Neuronal stem cell (in vitro differentiated cells): ENCODE measurements around the gene FHL2.

Source experiments
- DNase-seq: peaks from one replicate; pipeline ENCODE4 v3.0.0-alpha.2; 2013; ENCODE audit warnings: low spot score
- H2AFZ ChIP-seq: one replicate; pipeline ENCODE4 v1.6.1; 2013; ENCODE audit warnings: mild to moderate bottlenecking, low read length, inconsistent platforms
- H2AK5ac ChIP-seq: 2 replicates; pipeline ENCODE4 v1.6.1; 2013; ENCODE audit warnings: low read depth, mild to moderate bottlenecking, inconsistent platforms, low read length, moderate library complexity, mixed read lengths
- H2BK120ac ChIP-seq: 2 replicates; pipeline ENCODE4 v1.6.1; 2013; ENCODE audit warnings: low read depth, mild to moderate bottlenecking, inconsistent platforms, low read length, moderate library complexity, mixed read lengths
- H2BK12ac ChIP-seq: one replicate; pipeline ENCODE4 v1.6.1; 2013; ENCODE audit warnings: low read length, inconsistent platforms
- H2BK15ac ChIP-seq: 2 replicates; pipeline ENCODE4 v1.6.1; 2013; ENCODE audit warnings: mild to moderate bottlenecking, low read length, inconsistent platforms, mixed read lengths
- H2BK5ac ChIP-seq: one replicate; pipeline ENCODE4 v1.6.1; 2013; ENCODE audit warnings: inconsistent platforms, mild to moderate bottlenecking, low read length, moderate library complexity
- H3K14ac ChIP-seq: one replicate; pipeline ENCODE4 v1.6.1; 2013; ENCODE audit warnings: low read length, inconsistent platforms
- H3K18ac ChIP-seq: 2 replicates; pipeline ENCODE4 v1.6.1; 2013; ENCODE audit warnings: low read length, inconsistent platforms
- H3K23ac ChIP-seq: 2 replicates; pipeline ENCODE4 v1.6.1; 2013; ENCODE audit warnings: low read depth, mild to moderate bottlenecking, mixed read lengths, low read length, inconsistent platforms; ENCODE audit not compliant: poor library complexity
- H3K27ac ChIP-seq: replicated peaks from 3 replicates; pipeline ENCODE4 v1.5.1; 2013; ENCODE audit warnings: low read length, inconsistent platforms
- H3K27me3 ChIP-seq, 3 experiments: 2 replicates each; pipeline ENCODE4 v1.6.1; 2013; ENCODE audit warnings: low read length in 3 of 3, mild to moderate bottlenecking in 2 of 3, inconsistent platforms in 1 of 3, low read depth in 1 of 3, mixed read lengths in 1 of 3, moderate library complexity in 1 of 3; ENCODE audit not compliant: control insufficient read depth in 3 of 3, insufficient read depth in 3 of 3
- H3K36me3 ChIP-seq, 2 donors: replicated peaks in 1 of 2; 2 replicates each; pipeline ENCODE4 v1.6.1; 2013; ENCODE audit warnings: low read length in 2 of 2; ENCODE audit not compliant: control insufficient read depth in 2 of 2, insufficient read depth in 2 of 2
- H3K4ac ChIP-seq: 2 replicates; pipeline ENCODE4 v1.6.1; 2013; ENCODE audit warnings: inconsistent platforms, mild to moderate bottlenecking, low read length, moderate library complexity
- H3K4me1 ChIP-seq, 2 donors: 1 replicate in 1 of 2; 2 replicates in 1 of 2; pipeline ENCODE4 v1.6.1; 2013; ENCODE audit warnings: low read length in 2 of 2, low read depth in 1 of 2; ENCODE audit not compliant: control insufficient read depth in 2 of 2, insufficient read depth in 1 of 2
- H3K4me2 ChIP-seq: one replicate; pipeline ENCODE4 v1.6.1; 2013; ENCODE audit warnings: mild to moderate bottlenecking, low read length, inconsistent platforms; ENCODE audit not compliant: insufficient read depth, poor library complexity, severe bottlenecking
- H3K4me3 ChIP-seq, 2 donors: 2 replicates each; pipeline ENCODE4 v1.5.1; 2013; ENCODE audit warnings: low read length in 2 of 2, mild to moderate bottlenecking in 2 of 2, inconsistent platforms in 1 of 2, moderate library complexity in 1 of 2
- H3K79me1 ChIP-seq: one replicate; pipeline ENCODE4 v1.6.1; 2013; ENCODE audit warnings: low read depth, mild to moderate bottlenecking, inconsistent platforms, low read length, moderate library complexity
- H3K9ac ChIP-seq: one replicate; pipeline ENCODE4 v1.6.1; 2013; ENCODE audit warnings: mild to moderate bottlenecking, low read depth, low read length, inconsistent platforms; ENCODE audit not compliant: poor library complexity
- H3K9me3 ChIP-seq, 2 donors: replicated peaks in 1 of 2; 2 replicates each; pipeline versions ENCODE3 to v1.6.1; 2013; ENCODE audit warnings: low read length in 2 of 2, mild to moderate bottlenecking in 2 of 2, inconsistent platforms in 1 of 2, low read depth in 1 of 2, mixed read lengths in 1 of 2, moderate library complexity in 1 of 2; ENCODE audit not compliant: control insufficient read depth in 2 of 2, insufficient read depth in 1 of 2
- H4K8ac ChIP-seq: one replicate; pipeline ENCODE4 v1.6.1; 2013; ENCODE audit warnings: low read depth, mild to moderate bottlenecking, inconsistent platforms, low read length, moderate library complexity
- H4K91ac ChIP-seq: one replicate; pipeline ENCODE4 v1.6.1; 2013; ENCODE audit warnings: low read length, low read depth, mild to moderate bottlenecking, inconsistent platforms; ENCODE audit not compliant: poor library complexity
- WGBS, 2 donors: extraction: QIAGEN DNeasy Blood & Tissue Kit; methylation state at CpG; one replicate each; pipeline ENCODE4 v1.1.7; 2013; ENCODE audit warnings: missing lambda C conversion rate in 2 of 2, mixed read lengths in 1 of 2; ENCODE audit not compliant: insufficient read length in 2 of 2, insufficient replicate concordance in 1 of 2; ENCODE audit errors: extremely low coverage in 2 of 2; 5-methylcytosine and 5-hydroxymethylcytosine counted together

Gene FHL2

DNA sequence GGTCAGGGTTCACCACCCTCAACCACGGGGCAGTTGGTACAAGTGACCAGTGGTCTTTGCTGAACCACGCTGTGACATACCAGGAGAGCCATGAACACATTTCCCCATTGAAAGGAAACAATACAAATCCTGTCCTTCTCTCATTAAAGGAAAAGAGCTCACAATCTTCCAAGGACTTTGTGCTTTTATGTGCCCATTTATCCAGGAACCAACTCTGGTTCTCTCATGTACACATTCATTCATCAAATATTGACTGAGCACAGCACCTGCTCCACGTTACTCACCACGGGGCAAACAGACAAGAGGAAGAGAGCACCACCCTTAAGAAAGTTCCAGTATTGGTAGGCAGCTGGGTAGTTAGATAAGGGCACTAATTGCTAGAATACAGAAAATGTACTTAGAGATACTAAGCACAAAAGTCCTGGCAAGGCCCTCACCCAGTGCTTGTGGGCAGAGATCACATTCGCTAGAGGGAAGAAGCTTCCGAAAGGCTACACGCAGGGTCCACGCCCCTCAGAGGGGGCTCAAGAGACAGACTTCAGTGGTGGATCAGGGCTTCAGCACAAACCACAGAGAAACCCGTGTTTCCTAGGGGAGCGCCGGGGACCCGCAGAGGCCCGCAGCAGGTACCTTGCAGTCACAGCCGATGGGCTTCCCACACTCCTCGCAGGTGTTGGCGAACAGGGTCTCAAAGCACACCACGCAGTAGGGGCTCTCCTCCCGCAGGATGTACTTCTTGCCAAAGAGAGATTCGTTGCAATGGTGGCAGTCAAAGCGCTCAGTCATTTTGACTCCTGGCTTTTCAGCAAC, 12.9 kb downstream of the FHL2 start:
- no peak overlapping the region for H3K14ac ChIP-seq
- H3K36me3 ChIP-seq, result peaks cover 3 to 56% of the 10 kb centered on the region in 2 donors
- H2BK120ac ChIP-seq, result no peak overlapping the region
- no peak overlapping the region for H3K23ac ChIP-seq
- no peak overlapping the region for H2AFZ ChIP-seq
- H3K4ac ChIP-seq, result no peak overlapping the region
- DNase-seq, result no peak
- H3K9me3 ChIP-seq, result no peaks in the 10 kb centered on the region
- H3K27me3 ChIP-seq, result no peaks in the 10 kb centered on the region
- H3K4me3 ChIP-seq, result no peak overlapping the region
- no peaks in the 10 kb centered on the region for H3K79me1 ChIP-seq
- no peak overlapping the region for H2AK5ac ChIP-seq
- H3K4me2 ChIP-seq, result no peak overlapping the region
- WGBS, 2 donors, result no CpG with 5 or more reads among the region's 20 CpGs
- H4K8ac ChIP-seq, result no peak overlapping the region
- H2BK15ac ChIP-seq, result no peak overlapping the region
- H3K9ac ChIP-seq, result no peak overlapping the region
- no peaks in the 10 kb centered on the region for H3K4me1 ChIP-seq
- H3K27ac ChIP-seq, result no peak overlapping the region
- H2BK12ac ChIP-seq, result no peak overlapping the region
- no peak overlapping the region for H2BK5ac ChIP-seq
- H3K18ac ChIP-seq, result no peak overlapping the region
- H4K91ac ChIP-seq, result no peak overlapping the region

DNA sequence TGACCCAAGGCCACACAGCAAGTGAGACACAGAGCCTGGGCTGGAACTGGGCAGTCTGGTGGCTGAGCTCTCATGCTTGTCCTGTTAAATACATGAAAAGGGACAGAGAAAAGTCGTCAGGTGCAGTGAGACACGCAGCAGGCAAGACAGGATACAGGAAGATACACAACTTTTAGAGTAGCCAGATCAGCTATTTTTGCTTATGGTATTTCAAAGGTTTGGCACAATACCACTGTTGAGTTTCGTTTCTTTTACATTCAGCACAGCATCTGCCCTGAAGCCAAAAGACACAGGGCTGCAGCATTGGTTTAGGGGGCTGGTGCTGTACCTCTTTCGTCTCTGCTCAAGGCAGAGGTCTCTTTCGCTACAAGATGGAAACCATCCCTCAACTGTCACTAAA, 14.0 kb downstream of the FHL2 start:
- Histone ChIP-seq H3K4me1 (no peaks in the 10 kb centered on the region), H2BK12ac (no peak overlapping the region), H3K14ac (no peak overlapping the region), H3K23ac (no peak overlapping the region), H2AFZ (no peak overlapping the region), H2BK120ac (no peak overlapping the region), H3K9ac (no peak overlapping the region), H4K91ac (no peak overlapping the region), H4K8ac (no peak overlapping the region), H3K79me1 (no peaks in the 10 kb centered on the region), H3K9me3 (no peaks in the 10 kb centered on the region), H3K4me2 (no peak overlapping the region), H3K4me3 (no peak overlapping the region), H3K4ac (no peak overlapping the region), H3K27ac (no peak overlapping the region), H2BK5ac (no peak overlapping the region), H3K36me3 (peaks cover 3 to 59% of the 10 kb centered on the region in 2 donors), H3K27me3 (no peaks in the 10 kb centered on the region), H3K18ac (no peak overlapping the region), H2BK15ac (no peak overlapping the region), H2AK5ac (no peak overlapping the region)
- no CpG with 5 or more reads among the region's 5 CpGs for WGBS, 2 donors
- no peak for DNase-seq

DNA sequence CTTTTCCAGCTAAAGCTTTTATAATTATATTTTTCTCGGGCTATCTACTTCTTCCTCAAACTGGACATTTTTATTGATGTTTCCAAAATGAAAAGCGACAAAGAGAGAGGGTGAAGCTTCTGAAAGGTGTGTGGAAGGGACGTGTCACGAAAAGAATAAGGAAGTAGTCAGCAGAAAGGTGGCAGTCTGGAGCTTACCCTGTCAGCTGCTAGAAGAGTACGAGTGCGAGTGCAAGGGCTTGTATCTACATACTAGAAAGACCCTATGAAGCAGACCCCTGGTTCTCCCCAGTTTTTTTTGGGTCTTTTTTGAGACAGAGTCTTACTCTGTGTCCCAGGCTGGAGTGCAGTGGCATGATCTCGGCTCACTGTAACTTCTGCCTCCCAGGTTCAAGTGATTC, 14.6 kb downstream of the FHL2 start:
- no peak overlapping the region for H3K4me2 ChIP-seq
- no peak overlapping the region for H3K23ac ChIP-seq
- H2BK120ac ChIP-seq, result no peak overlapping the region
- no peaks in the 10 kb centered on the region for H3K27me3 ChIP-seq
- peaks cover 3 to 60% of the 10 kb centered on the region in 2 donors for H3K36me3 ChIP-seq
- no peak overlapping the region for H2AFZ ChIP-seq
- H4K8ac ChIP-seq, result no peak overlapping the region
- H3K79me1 ChIP-seq, result no peaks in the 10 kb centered on the region
- no peak overlapping the region for H3K18ac ChIP-seq
- H3K4me3 ChIP-seq, result no peak overlapping the region
- H3K4ac ChIP-seq, result no peak overlapping the region
- H2AK5ac ChIP-seq, result no peak overlapping the region
- no peak overlapping the region for H2BK12ac ChIP-seq
- H2BK15ac ChIP-seq, result no peak overlapping the region
- no peak overlapping the region for H3K27ac ChIP-seq
- no peak overlapping the region for H3K14ac ChIP-seq
- no peak for DNase-seq
- H3K9me3 ChIP-seq, result no peaks in the 10 kb centered on the region
- no peak overlapping the region for H2BK5ac ChIP-seq
- no CpG with 5 or more reads among the region's 7 CpGs for WGBS, 2 donors
- H4K91ac ChIP-seq, result no peak overlapping the region
- no peaks in the 10 kb centered on the region for H3K4me1 ChIP-seq
- H3K9ac ChIP-seq, result no peak overlapping the region

DNA sequence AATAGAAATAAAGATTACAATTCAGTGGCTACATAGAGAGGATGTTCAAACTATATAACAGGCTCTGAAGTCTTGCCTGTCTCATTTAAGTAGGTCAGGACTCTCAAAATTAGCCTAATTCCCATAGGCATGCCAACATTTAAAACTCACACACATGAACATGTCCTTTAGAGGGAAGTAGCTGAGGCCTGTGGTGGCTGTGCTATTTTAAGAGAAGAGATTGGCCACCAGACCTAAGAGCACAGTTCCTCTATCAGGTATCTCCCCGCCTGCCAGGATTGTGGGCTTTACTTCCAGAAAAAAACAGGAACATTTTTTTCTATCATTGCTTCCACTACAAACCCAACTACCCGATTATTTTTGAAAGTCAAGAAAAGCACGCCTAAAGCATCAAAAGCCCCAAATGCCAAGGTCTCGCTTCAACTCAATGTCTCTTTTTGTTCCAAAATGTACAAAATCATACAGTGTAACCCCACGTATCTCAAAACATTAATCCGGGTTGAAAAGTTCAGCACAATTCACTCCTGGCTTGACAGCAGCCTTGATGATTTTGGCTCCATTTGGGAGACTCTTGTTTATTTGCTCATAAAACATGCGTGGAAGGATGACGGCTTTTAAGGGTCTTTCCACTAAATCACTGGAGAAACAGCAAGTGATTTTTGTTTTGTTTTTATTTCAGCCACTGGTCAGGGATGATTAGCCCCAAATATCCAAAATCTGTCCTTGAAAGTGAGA, 15.3 kb downstream of the FHL2 start:
- H3K27ac ChIP-seq, result no peak overlapping the region
- no peak overlapping the region for H4K91ac ChIP-seq
- no peak for DNase-seq
- peaks cover 3 to 60% of the 10 kb centered on the region in 2 donors for H3K36me3 ChIP-seq
- no peaks in the 10 kb centered on the region for H3K9me3 ChIP-seq
- no peaks in the 10 kb centered on the region for H3K4me1 ChIP-seq
- H3K4me2 ChIP-seq, result no peak overlapping the region
- no peak overlapping the region for H3K4ac ChIP-seq
- no peak overlapping the region for H3K4me3 ChIP-seq
- H3K23ac ChIP-seq, result no peak overlapping the region
- H3K27me3 ChIP-seq, result no peaks in the 10 kb centered on the region
- no CpG with 5 or more reads among the region's 8 CpGs for WGBS, 2 donors
- no peak overlapping the region for H2BK12ac ChIP-seq
- H2BK120ac ChIP-seq, result no peak overlapping the region
- no peak overlapping the region for H3K9ac ChIP-seq
- no peak overlapping the region for H2BK15ac ChIP-seq
- H4K8ac ChIP-seq, result no peak overlapping the region
- no peak overlapping the region for H3K14ac ChIP-seq
- H2AFZ ChIP-seq, result no peak overlapping the region
- no peak overlapping the region for H3K18ac ChIP-seq
- H2AK5ac ChIP-seq, result no peak overlapping the region
- H3K79me1 ChIP-seq, result no peaks in the 10 kb centered on the region
- H2BK5ac ChIP-seq, result no peak overlapping the region
